NCI-H2081 (cell line): Measurements from ENCODE around the gene GNG4.
"Not testable (repeated sequence)": the region's sequence is repeated elsewhere in the genome, so short reads cannot be mapped to it uniquely, and the experiment has no call there.

Source experiments
- DNase-seq, 2 experiments: peaks; one replicate each; lab custom pipeline; 2025; lab: John Stamatoyannopoulos, UW

Gene GNG4

DNA sequence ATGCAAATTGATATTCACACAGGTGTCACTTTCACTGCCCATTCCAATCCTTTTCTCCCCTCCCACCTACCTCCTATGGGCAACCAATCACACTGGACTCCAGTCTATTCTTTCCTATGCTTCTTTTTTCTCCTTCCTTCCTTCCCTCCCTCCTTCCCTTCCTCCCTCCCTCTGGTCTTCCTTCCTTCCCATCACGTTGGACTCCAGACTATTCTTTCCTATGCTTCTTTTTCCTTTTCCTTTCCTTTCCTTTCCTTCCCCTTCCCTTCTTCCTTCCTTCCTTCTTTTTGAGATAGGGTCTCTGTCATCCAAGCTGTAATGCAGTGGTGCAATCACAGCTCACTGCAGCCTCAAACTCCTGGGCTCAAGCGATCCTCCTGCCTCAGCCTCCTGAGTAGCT, 64.6 kb downstream of the GNG4 start:
- no peak for DNase-seq

DNA sequence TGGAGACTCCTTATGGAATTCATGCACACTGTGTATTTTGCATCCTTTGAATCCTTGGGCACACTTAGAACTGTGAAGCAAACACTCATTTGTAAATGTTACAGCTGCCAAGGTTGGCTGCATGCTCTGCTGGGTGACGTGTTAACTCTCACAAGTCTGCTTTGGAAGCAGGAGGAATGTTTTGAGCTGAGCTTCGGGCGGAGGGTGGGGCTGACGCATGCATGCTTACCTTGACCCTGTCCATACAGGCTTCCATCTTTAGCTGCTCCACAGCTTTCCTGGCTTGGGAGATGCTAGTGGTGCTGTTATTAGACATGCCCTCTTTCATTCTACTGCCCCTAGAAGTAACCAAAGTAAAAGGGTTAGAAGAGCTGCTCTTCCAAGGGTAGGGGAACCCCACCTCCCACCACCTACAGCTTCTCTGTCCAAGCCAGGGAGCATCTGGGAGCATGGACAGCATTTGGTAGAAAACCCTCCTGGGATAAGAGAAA, 66.0 kb downstream of the GNG4 start:
- no peak for DNase-seq

DNA sequence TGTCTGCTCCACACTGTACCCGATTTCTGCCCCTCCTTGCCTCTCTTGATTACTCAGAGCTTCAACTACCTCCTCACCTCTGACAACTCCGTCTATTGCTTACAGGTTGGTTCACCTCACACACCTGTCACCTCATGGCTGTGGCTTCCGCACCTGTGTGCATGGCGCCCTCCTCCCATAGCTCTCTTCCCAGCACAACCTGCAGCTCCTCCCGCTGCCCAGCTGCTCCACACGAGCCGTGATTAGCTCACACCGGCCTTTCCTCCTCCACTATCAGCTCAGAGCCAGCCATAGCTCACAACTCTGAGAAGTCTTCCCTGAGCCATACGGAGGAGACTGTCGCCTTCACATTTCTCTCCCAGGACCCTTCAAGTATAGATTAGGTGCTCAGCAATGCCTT, 67.5 kb downstream of the GNG4 start:
- no peak for DNase-seq

DNA sequence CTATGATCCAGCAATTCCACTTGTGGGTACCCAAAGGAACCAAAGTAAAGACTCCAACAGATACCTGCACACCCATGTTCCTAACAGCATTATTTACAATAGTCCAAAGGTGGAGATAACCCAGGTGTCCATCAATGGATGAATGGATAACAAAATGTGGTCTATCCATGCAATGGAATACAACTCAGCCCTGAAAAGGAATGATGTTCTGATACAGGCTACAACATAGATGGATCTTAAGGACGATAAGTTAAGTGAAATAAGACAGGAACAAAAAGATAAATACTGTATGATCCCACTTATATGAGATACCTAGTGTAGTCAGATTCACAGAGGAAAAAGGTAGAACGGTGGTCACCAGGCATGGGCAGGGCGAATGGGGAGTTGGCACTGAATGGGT, 69.7 kb downstream of the GNG4 start:
- DNase-seq = no peak

DNA sequence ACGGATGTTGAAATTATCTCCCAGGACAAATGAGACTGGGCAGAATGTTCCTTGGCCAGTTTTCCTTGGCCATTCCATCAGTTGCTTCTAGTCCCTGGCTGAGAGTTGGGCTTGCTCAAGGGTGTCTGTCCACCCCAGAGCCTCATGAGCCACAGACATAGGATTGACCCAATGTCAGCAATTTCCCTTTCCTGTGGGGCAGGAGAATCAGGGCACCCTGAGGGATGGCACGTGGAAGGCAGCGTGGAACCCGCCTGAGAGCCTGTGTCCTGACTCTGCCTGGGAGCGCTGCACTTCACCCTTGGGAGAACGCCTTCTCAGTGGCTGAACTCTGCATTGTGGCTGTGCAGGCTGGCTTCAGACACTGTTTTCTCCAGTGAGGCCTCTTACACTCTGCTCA, 74.0 kb downstream of the GNG4 start:
- no peak for DNase-seq

DNA sequence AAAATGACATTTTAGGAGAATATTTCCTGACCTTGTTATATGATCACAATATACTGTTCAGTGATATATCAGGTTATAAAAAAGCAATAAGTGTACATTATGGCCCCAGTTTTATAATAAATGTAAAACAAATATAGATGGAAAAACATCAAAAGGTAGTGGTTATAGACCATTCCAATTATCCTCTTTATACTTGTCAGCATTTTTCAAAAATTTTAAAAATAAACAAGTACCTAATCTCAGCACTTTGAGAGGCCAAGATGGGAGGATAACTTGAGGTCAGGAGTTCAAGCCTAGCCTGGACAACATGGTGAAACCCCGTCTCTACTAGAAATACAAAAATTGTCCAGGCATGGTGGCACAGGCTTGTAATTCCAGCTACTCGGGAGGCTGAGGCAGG, 75.7 kb downstream of the GNG4 start:
- DNase-seq = no peak

DNA sequence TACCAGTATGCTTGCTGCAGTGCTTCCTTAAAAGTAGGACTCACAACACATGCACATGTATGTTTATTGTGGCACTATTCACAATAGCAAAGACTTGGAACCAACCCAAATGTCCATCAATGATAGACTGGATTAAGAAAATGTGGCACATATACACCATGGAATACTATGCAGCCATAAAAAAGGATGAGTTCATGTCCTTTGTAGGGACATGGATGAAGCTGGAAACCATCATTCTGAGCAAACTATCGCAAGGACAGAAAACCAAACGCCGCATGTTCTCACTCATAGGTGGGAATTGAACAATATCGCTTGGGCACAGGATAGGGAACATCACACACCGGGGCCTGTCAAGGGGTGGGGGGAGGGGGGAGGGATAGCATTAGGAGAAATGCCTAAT, 76.6 kb downstream of the GNG4 start:
- DNase-seq = not testable (repeated sequence)

DNA sequence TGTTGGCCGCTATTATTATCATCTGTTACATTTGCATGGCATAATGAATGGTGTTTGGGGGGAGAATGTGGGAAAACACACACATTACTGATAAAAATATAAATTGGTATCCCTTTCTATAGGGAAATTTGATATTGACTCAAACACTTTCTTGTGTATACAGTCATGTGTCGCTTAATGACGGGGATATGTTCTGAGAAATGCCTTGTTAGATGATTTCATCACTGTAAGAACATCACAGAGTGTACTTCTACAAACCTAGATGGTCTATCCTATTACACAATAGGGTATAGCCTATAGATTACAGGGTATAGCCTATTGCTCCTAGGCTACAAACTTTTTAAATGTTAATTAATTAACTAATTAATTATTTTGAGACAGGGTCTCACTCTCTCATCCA, 78.1 kb downstream of the GNG4 start:
- DNase-seq = no peak

DNA sequence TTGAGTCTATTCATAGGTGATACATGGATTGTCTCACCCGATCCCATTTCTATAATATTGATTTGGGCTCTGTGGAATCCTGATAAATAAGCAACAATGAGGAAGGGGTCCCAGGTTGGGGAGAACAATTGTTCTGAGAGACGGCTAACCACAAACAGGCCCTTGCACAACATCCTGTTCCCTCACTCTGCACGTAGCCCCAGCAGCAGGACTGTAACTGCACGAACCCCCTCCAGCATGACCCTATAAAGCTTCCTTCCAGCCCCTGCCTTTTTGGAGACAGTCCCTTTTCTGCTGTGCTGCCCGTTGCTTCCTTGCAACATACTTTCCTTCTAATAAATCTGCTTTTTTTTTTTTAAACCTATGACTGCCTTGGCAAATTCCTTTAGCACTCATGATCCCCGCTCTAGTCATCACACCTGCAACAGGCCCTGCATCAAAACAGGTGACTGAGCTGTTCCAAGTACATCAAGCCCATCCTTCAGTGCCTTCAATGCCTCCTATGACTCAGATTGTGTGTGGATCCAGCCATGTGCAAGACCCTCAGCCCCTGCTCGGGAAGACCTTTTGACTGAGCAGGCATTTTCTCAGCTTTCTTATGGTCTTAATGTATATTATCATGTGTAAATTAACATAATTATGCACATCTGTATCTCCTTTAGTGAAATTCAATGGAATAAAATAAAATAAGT, 81.6 kb downstream of the GNG4 start:
- DNase-seq = no peak

DNA sequence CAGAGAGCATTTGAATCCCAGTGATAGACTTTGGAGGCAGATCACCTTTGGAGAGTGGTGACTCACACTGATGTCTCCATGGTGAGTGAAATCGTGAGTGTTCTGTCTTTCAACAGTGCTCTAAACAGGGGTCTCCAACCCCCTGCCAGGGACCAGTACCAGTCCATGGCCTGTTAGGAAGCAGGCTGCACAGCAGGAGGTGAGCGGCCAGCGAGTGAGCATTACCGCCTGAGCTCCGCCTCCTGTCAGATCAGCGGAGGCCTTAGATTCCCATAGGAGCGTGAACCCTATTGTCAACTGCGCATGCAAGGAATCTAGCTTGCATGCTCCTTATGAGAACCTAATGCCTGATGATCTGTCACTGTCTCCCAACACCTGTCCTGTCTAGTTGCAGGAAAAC, 83.5 kb downstream of the GNG4 start:
- no peak for DNase-seq

DNA sequence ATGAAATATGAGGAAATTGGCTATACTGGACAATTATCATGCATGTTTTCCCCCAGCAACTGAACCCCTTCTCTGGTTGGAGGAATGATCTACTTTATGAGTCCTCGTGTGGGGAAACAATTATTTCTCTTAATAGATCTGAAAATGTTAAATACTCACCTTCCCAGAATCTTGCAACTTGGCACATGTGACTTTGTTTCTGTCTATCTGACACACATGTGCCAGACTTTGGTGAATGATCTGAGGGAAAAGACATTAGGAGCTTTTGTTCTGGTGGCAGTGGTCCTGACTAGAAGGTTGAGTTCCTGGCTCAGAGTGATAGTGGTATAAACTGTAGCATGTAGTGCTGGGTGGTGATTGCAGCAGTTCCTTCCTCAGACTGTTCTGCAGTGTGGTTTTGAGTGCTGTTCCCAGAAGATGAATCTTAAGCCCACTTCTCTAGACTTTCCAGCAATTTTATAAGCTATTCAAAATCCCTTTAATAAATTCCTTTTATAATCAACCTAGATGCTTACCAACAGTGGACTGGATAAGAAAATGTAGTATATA, 86.0 kb downstream of the GNG4 start:
- no peak for DNase-seq

DNA sequence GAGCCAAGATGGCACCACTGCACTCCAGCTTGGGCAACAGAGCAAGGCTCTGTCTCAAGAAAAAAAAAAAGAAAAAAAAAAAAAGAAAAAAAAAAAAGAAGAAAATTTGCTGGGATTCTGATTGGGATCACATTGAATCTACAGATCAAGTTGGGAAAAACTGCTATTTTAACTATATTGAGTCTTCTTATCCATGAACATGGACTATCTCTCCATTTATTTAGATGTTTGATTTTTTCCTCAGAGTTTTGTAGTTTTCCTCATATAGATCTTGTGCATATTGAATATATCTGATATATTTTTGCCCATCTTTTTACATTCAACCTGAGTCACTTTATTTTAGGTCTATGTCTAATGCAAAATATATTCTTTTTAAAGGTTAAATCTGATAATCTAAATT, 87.0 kb downstream of the GNG4 start:
- no peak for DNase-seq

DNA sequence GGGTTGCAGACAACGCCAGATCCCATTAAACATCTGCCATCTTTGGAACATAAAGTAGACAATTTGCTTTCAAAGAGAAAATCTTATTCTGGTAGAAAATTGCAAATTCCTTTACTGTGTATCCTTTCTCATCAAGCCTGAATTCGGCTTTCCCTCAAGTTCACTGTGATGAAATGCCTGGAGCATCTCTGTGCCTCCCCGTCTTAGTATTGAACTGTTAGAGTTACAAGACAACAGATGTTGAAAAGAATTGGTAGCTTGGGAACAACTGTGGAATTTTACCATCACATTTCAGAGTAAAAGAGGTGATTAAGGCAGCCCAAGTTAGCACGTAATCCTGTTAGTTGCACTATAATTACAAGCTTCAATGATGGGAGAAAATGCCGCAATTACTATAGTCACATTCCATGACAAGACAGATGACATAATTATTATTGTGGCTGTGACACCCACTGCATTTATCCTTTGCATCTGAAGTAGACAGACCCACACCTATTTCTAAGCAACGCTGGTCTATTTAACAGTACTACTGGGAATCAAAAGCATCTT, 90.9 kb downstream of the GNG4 start:
- DNase-seq = no peak

DNA sequence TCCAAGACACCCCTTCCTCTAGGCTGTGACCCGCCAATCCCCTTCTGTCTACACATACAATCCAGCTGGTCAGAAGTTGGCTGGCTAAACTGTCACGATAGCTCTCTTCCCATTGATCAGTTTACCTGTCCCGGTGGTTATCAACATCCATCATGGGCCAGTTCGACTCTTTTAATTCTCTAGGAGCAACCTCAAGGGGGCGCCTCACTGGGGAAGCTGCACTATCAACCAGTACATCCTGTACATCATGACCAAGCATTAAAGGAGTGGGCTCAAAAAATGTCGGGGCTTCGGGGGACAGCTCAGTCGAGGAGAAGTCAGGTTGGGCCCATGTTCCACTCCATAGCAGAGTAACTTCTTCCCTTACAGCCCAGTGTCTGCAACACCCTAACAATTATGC, 92.1 kb downstream of the GNG4 start:
- no peak for DNase-seq

DNA sequence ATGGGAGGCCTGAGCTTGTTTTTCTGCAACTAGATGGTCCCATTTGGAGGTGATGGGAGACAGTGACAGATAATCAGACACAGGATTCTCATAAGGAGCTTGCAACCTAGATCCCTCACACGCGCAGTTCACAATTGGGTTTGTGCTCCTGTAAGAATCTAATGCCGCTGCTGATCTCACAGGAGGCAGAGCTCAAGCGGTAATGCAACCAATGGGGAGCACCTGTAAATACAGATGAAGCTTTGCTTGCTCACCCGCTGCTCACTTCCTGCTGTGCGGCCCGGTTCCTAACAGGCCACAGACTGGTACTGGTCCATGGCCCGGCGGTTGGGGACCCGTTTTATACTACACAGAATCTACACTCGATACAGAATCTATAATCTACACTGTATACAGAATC, 92.8 kb downstream of the GNG4 start:
- no peak for DNase-seq

DNA sequence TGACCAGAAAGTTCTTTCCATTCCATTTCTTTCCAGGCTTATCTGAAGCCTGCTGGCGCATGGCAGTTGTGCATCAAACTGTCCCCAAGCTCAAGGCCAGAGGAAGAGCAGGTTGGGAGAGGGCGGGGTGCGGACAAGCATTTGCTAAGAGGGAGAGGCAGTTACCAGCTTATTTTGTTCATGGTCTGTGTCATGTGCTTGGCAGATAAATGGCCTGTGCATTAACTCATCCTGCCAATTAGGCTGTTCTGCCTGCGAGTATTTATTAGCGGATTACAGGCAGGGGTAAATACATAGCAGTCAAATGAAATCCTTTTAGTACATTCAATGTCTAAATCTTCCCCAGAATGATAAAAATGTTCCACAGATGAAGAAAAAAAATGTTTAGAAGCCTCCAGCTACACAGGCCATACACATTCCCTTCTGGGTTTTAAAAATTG, 96.5 kb downstream of the GNG4 start:
- DNase-seq = no peak

DNA sequence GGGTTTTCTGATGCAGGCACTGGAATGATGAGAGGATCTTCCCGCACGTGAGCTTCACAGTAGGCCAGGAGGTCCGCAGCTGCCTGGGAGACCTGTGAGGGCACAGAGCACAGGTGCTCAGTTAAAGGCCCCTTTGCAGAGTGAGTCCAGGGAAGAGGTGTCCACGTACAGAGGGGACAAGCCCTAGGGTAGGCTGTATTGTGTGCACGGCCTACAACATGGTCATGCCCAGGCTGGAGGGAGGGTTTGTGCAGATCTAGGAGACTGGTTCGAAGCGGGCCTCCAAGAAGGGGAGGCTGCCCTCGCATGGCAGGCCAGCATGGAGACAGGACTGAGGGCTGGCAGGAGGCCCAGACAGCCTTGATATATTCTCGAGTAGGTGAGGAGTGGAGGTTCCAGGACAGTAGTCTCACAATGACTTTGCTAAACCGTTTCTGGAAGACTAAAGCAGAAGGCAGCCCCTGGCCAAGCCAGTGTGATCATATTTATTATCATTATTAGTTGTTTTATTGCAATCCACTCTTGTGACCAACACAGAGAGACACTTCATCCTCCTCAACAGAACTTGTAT, 97.4 kb downstream of the GNG4 start:
- DNase-seq = no peak

DNA sequence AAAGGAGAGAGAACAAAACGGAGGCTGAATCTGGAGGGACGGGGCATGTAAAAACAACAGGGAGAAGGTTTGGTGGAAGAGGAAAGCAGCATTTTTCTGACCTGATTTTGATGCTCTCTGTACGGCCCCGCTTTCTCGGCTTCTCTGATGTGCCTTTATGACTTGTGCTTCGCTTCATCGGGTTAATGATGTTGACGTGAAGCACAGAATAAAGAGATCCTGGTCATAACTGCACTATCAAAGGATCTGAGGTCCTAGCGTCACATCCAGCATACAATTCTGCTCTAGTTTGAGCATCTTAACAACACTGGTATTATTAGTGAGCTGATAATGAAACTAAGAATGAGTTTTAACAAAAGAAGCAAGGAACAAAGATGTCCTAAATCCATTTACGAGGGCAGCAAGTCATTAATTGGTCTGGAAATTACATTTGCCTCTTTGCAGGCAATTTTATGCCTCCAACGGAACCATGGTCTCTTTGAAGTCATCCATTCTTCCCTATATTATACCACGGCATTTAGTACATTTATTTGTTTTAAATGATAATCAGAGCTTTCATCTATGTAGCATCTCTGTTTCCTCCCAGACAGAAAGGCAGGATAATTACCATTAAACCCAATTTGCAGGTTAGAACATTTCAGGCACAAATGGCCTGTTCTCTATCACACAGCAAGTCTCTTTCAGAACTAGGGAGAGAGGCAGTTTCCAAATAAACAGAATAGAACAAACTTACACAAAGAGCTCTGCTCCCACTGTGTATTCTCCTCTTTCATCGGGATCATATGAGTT, 100.0 kb downstream of the GNG4 start:
- DNase-seq = no peak

DNA sequence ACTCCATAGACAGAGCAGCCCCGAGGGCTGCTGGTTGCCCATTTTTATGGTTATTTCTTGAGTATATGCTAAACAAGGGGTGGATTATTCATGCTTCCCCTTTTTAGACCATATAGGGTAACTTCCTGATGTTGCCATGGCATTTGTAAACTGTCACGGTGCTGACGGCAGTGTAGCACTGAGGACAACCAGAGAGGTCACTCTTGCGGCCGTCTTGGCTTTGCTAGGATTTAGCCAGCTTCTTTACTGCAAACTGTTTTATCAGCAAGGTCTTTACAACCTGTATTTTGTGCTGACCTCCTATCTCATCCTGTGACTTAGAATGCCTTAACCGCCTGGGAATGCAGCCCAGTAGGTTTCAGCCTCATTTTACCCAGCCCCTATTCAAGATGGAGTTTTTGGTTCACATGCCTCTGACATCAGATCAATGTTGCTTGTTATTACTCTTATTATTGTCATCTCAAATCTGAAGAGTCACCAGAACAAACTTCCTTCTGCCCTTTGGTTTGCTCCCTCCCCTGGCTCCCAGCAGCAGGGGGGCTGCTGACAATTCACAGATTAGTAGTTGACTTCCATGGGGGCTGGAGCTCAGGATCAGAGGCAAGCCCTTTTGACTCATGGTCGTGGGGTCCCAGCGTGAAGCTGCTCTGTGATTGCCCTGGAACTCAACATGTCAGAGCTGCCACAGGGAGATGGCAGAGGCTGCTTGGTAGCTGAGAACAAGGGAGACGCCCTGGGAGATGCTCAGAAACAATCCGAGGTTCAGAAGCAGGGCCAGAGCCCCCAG, 103.0 kb downstream of the GNG4 start:
- DNase-seq = not testable (repeated sequence)

DNA sequence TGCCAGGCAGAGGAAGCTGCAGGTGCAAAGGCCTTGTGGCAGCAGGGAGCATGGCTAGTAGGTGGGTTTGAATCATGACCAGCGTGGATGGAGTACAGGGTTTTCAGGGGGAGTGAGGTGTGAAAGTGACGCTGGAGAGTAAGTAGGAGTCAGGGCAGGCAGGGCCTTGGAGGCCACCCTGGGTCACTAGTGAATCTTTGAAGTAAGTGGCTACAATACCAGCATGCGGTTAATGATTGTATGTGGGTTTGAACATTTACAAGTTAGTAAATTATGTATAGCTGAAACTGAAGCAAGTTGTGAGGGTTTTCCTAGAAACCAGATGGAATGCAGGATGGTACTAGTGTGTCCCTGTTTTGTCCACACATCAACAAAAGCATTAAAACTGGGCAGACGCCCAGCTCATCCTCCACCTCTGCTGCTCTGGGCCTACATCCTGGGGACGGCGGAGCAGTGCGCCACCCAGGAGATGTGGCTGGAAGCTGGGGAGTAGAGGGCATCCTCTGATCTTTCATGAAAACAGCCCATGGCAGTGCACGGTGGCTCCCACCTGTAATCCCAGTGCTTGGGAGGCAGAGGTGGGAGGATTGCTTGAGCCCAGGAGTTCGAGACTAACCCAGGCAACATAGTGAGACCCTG, 104.2 kb downstream of the GNG4 start:
- DNase-seq = no peak

DNA sequence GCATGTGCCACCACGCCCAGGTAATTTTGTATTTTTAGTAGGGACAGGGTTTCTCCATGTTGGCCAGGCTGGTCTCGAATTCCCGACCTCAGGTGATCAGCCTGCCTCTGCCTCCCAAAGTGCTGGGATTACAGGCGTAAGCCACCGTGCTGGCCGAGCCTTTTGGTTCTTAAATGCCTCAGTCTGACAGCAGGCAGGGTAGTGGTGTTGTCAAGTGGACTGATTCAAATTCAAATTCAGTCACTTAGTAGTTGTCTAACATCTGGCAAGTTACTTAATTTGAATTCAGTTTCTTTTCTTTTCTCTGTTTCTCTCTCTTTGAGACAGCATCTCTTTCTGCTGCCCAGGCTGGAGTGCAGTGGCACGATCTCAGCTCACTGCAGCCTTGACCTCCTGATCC, 106.7 kb downstream of the GNG4 start:
- not testable (repeated sequence) for DNase-seq
